Panc1 (cell line): ENCODE results near the gene MGST2. TPM values are rescaled to one million over a fixed set of nuclear protein-coding genes. Genes with fewer than 3 reads are reported as not detected.

Experiments
- ATAC-seq: fragments of 200-7000 bp; cut with Tn5 transposase; 2 replicates; pipeline ENCODE4 v1.9.1; 2020; ENCODE audit warnings: mild to moderate bottlenecking, moderate library complexity
- BruUV-seq: library from RNA; stranded (reverse); fragments of 400-500 nt; replicated peaks from 2 replicates; lab custom pipeline; 2021; lab: Mats Ljungman, UMichigan
- CTCF ChIA-PET: fragments of 300-600 bp; sonication (Branson Sonifier 250); formaldehyde crosslinking; loops from one replicate; lab custom pipeline; 2022; ENCODE audit warnings: antibody characterized with exemption; lab: Charles Lee
- POLR2A ChIA-PET: fragments of 300-600 bp; sonication (Branson Sonifier 250); formaldehyde crosslinking; loops from one replicate; lab custom pipeline; 2022; ENCODE audit warnings: antibody characterized with exemption; lab: Charles Lee
- DNase-seq: peaks from one replicate; pipeline ENCODE4 v3.0.0-alpha.2; 2010; ENCODE audit warnings: low read depth, low spot score
- H3K27ac ChIP-seq: 2 replicates; pipeline ENCODE4 v1.5.1; 2011; ENCODE audit warnings: mild to moderate bottlenecking, low read length, inconsistent platforms
- H3K27me3 ChIP-seq: fragments of 200-500 bp; sonication (Bioruptor generic); 2 replicates; pipeline ENCODE4 v1.6.0; 2014; ENCODE audit warnings: low read length, inconsistent platforms; ENCODE audit not compliant: control insufficient read depth, insufficient read depth
- H3K36me3 ChIP-seq: fragments of 200-500 bp; sonication (Bioruptor generic); 2 replicates; pipeline ENCODE4 v1.5.1; 2014; ENCODE audit warnings: inconsistent platforms, mild to moderate bottlenecking, low read length, moderate library complexity; ENCODE audit not compliant: control insufficient read depth, insufficient read depth
- H3K4me1 ChIP-seq: 2 replicates; pipeline ENCODE4 v1.5.1; 2011; ENCODE audit warnings: inconsistent platforms, mild to moderate bottlenecking, low read length, moderate library complexity; ENCODE audit not compliant: control insufficient read depth, insufficient read depth
- H3K4me3 ChIP-seq, 2 experiments: 2 replicates each; pipeline ENCODE4 v1.5.1; 2011 to 2012; ENCODE audit warnings: low read depth in 2 of 2, low read length in 2 of 2, mild to moderate bottlenecking in 2 of 2, inconsistent platforms in 1 of 2, moderate library complexity in 1 of 2
- H3K9me3 ChIP-seq: fragments of 200-500 bp; sonication (Bioruptor generic); 2 replicates; pipeline ENCODE4 v1.5.1; 2014; ENCODE audit warnings: low read depth, mild to moderate bottlenecking, inconsistent platforms, low read length, moderate library complexity; ENCODE audit not compliant: control insufficient read depth, insufficient read depth
- POLR2AphosphoS5 ChIP-seq: IDR thresholded peaks from 2 replicates; pipeline ENCODE4 v1.6.1; 2012; ENCODE audit warnings: mild to moderate bottlenecking, low read depth, low read length, moderate library complexity
- SIN3A ChIP-seq: IDR thresholded peaks from 2 replicates; pipeline ENCODE4 v1.6.1; 2012; ENCODE audit warnings: low read depth, mild to moderate bottlenecking, low read length, moderate library complexity, borderline replicate concordance; ENCODE audit not compliant: insufficient read depth
- TCF7L2 ChIP-seq: IDR thresholded peaks from 2 replicates; pipeline ENCODE4 v1.6.1; 2011; ENCODE audit warnings: mild to moderate bottlenecking, low read depth, low read length, inconsistent platforms
- in situ Hi-C: cut with HindIII; loops from 2 replicates; pipeline ENCODE4 v1.10.0; 2016; ENCODE audit warnings: low sequenced_read_pairs, low pct_unique_long_range_greater_than_20kb
- intact Hi-C: fragments of 100-400 bp; cut with micrococcal nuclease; formaldehyde crosslinking; loops from one replicate; pipeline ENCODE4 v1.10.0; 2022; ENCODE audit not compliant: unreplicated experiment
- total RNA-seq: library from RNA; stranded (reverse); gene quantifications from one replicate; pipeline ENCODE4 v1.2.1, GENCODE V29; 2021; ENCODE audit not compliant: unreplicated experiment
- TF ChIP-seq, protein P1 (sequence below), 2 experiments: IDR thresholded peaks; 2 replicates each; pipeline ENCODE4 v1.6.1; 2011 to 2012; ENCODE audit warnings: low read depth in 2 of 2, control low read depth in 1 of 2, low read length in 1 of 2, mild to moderate bottlenecking in 1 of 2, moderate library complexity in 1 of 2; ENCODE audit not compliant: insufficient read depth in 1 of 2
- TF ChIP-seq, protein P2 (sequence below): fragments of 450-650 bp; IDR thresholded peaks from 2 replicates; pipeline ENCODE4 v1.5.1; 2017; ENCODE audit warnings: mild to moderate bottlenecking

MGST2 gene
- total RNA-seq, 1 experiment from 2014 or later, result 17.4 TPM

GRCh38 chr4:139666735-139667281 lies 1.2 kb downstream of the MGST2 start:
- TF ChIP-seq SIN3A (no peak), POLR2AphosphoS5 (no peak), TCF7L2 (no peak)
- TF ChIP-seq, protein P1, sequence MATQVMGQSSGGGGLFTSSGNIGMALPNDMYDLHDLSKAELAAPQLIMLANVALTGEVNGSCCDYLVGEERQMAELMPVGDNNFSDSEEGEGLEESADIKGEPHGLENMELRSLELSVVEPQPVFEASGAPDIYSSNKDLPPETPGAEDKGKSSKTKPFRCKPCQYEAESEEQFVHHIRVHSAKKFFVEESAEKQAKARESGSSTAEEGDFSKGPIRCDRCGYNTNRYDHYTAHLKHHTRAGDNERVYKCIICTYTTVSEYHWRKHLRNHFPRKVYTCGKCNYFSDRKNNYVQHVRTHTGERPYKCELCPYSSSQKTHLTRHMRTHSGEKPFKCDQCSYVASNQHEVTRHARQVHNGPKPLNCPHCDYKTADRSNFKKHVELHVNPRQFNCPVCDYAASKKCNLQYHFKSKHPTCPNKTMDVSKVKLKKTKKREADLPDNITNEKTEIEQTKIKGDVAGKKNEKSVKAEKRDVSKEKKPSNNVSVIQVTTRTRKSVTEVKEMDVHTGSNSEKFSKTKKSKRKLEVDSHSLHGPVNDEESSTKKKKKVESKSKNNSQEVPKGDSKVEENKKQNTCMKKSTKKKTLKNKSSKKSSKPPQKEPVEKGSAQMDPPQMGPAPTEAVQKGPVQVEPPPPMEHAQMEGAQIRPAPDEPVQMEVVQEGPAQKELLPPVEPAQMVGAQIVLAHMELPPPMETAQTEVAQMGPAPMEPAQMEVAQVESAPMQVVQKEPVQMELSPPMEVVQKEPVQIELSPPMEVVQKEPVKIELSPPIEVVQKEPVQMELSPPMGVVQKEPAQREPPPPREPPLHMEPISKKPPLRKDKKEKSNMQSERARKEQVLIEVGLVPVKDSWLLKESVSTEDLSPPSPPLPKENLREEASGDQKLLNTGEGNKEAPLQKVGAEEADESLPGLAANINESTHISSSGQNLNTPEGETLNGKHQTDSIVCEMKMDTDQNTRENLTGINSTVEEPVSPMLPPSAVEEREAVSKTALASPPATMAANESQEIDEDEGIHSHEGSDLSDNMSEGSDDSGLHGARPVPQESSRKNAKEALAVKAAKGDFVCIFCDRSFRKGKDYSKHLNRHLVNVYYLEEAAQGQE (IDR thresholded peaks at IDR 0.05; ENCODE audit: insufficient read depth in 1 of 2, low read depth in 2 of 2, low read length in 1 of 2), result no peak
- TF ChIP-seq, protein P2, sequence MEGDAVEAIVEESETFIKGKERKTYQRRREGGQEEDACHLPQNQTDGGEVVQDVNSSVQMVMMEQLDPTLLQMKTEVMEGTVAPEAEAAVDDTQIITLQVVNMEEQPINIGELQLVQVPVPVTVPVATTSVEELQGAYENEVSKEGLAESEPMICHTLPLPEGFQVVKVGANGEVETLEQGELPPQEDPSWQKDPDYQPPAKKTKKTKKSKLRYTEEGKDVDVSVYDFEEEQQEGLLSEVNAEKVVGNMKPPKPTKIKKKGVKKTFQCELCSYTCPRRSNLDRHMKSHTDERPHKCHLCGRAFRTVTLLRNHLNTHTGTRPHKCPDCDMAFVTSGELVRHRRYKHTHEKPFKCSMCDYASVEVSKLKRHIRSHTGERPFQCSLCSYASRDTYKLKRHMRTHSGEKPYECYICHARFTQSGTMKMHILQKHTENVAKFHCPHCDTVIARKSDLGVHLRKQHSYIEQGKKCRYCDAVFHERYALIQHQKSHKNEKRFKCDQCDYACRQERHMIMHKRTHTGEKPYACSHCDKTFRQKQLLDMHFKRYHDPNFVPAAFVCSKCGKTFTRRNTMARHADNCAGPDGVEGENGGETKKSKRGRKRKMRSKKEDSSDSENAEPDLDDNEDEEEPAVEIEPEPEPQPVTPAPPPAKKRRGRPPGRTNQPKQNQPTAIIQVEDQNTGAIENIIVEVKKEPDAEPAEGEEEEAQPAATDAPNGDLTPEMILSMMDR, result no peak
- intact Hi-C loops, result no loop called here
- Histone ChIP-seq H3K4me1 (peaks cover 7% of the 10 kb centered on the region), H3K36me3 (no peaks in the 10 kb centered on the region), H3K4me3 (peak overlapping the region; percentile 51 to 85), H3K9me3 (no peaks in the 10 kb centered on the region), H3K27me3 (no peaks in the 10 kb centered on the region), H3K27ac (peak overlapping the region; percentile 75)
- in situ Hi-C loops, result no loop called here
- ChIA-PET POLR2A (no interaction called here), CTCF (no interaction called here)
- no peak for DNase-seq
- BruUV-seq, result TSS peak; percentile 64
- ATAC-seq, result peak; percentile 66; the same call in 1 of the 2 replicates

DNA sequence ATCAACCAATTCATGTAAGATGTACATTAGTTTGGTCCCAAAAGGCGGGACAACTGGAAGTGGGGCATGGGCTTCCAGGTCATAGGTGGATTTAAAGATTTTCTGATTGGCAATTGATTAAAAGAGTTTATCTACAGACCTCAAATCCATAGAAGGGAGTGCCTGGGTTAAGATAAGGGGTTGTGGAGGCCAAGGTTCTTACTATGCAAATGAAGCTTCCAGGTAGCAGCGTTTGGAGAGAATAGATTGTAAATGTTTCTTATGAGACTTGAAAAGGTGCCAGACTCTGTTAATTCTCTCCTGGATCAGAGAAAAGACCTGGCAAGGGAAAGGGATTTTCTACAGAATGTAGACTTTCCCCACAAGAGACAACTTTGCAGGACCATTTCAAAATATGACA lies 2.4 kb downstream of the MGST2 start:
- ChIA-PET CTCF (no interaction called here), POLR2A (no interaction called here)
- intact Hi-C loops (no loop called here), in situ Hi-C loops (no loop called here)
- no peaks in the 10 kb centered on the region for H3K27me3 ChIP-seq
- no peak overlapping the region for H3K27ac ChIP-seq
- DNase-seq (no peak), ATAC-seq (no peak)
- H3K4me3 ChIP-seq, result no peak overlapping the region
- H3K36me3 ChIP-seq, result no peaks in the 10 kb centered on the region
- peaks cover 7% of the 10 kb centered on the region for H3K4me1 ChIP-seq
- no peaks in the 10 kb centered on the region for H3K9me3 ChIP-seq
- no TSS peak for BruUV-seq
- TF ChIP-seq POLR2AphosphoS5 (no peak), TCF7L2 (no peak), SIN3A (no peak)
- TF ChIP-seq, protein P2, result no peak
- TF ChIP-seq, protein P1 (IDR thresholded peaks at IDR 0.05; ENCODE audit: insufficient read depth in 1 of 2, low read depth in 2 of 2, low read length in 1 of 2), result no peak
